Keratinocyte (primary cell): Measurements from ENCODE around the gene SHISA4. TPM values are rescaled to one million over a fixed set of nuclear protein-coding genes. Genes with fewer than 3 reads are reported as not detected.

Experiments used
- DNase-seq: peaks from one replicate; pipeline ENCODE4 v3.0.0-alpha.2; 2011; ENCODE audit warnings: low read depth, missing footprints, low spot score
- FAIRE-seq: peaks from 2 replicates; lab custom pipeline; 2011; peaks lifted over from hg19 to GRCh38; lab: Jason Lieb, UNC
- H2AFZ ChIP-seq: 2 replicates; pipeline ENCODE4 v1.6.0; 2012; ENCODE audit warnings: low read length, control low read depth, inconsistent platforms; ENCODE audit not compliant: control insufficient read depth
- H3K27ac ChIP-seq: 2 replicates; pipeline ENCODE4 v1.5.1; 2011; ENCODE audit warnings: low read length; ENCODE audit not compliant: control insufficient read depth, insufficient read depth
- H3K27me3 ChIP-seq: 3 replicates; pipeline ENCODE4 v1.6.0; 2011; ENCODE audit warnings: low read length; ENCODE audit not compliant: control insufficient read depth, insufficient read depth; ENCODE audit errors: extremely low read depth
- H3K36me3 ChIP-seq, 2 experiments: 2 replicates in 1 of 2; 3 replicates in 1 of 2; pipeline ENCODE4 v1.5.1; 2011; ENCODE audit warnings: low read length in 2 of 2, mild to moderate bottlenecking in 1 of 2; ENCODE audit not compliant: control insufficient read depth in 2 of 2, insufficient read depth in 2 of 2; ENCODE audit errors: extremely low read depth in 1 of 2
- H3K4me1 ChIP-seq: 3 replicates; pipeline ENCODE4 v1.5.1; 2011; ENCODE audit warnings: low read length; ENCODE audit not compliant: control insufficient read depth, insufficient read depth; ENCODE audit errors: extremely low read depth
- H3K4me2 ChIP-seq: 3 replicates; pipeline ENCODE4 v1.6.0; 2011; ENCODE audit warnings: low read depth, low read length; ENCODE audit not compliant: control insufficient read depth, insufficient read depth; ENCODE audit errors: extremely low read depth
- H3K4me3 ChIP-seq, 3 experiments: fragments of 200-600 bp in 1 of 3; sonication (generic) in 1 of 3; 2 replicates in 2 of 3; 3 replicates in 1 of 3; pipeline ENCODE4 v1.5.1; 2011 to 2016; ENCODE audit warnings: low read length in 3 of 3, mild to moderate bottlenecking in 3 of 3, control low read depth in 2 of 3, inconsistent platforms in 1 of 3, low read depth in 1 of 3, mixed read lengths in 1 of 3, mixed run types in 1 of 3, moderate library complexity in 1 of 3; ENCODE audit not compliant: control insufficient read depth in 2 of 3, insufficient read depth in 2 of 3; ENCODE audit errors: extremely low read depth in 1 of 3
- H3K79me2 ChIP-seq: 2 replicates; pipeline ENCODE4 v1.6.0; 2012; ENCODE audit warnings: low read length; ENCODE audit not compliant: control insufficient read depth, insufficient read depth
- H3K9ac ChIP-seq: 3 replicates; pipeline ENCODE4 v1.6.0; 2011; ENCODE audit warnings: low read length; ENCODE audit not compliant: control insufficient read depth, insufficient read depth; ENCODE audit errors: extremely low read depth
- H3K9me1 ChIP-seq: 3 replicates; pipeline ENCODE4 v1.6.0; 2011; ENCODE audit warnings: low read length; ENCODE audit not compliant: control insufficient read depth, insufficient read depth; ENCODE audit errors: extremely low read depth
- H3K9me3 ChIP-seq: 2 replicates; pipeline ENCODE4 v1.5.1; 2012; ENCODE audit warnings: low read depth, low read length; ENCODE audit not compliant: control insufficient read depth
- H4K20me1 ChIP-seq: 3 replicates; pipeline ENCODE4 v1.6.0; 2011; ENCODE audit warnings: low read length; ENCODE audit not compliant: control insufficient read depth, insufficient read depth; ENCODE audit errors: extremely low read depth
- EZH2 ChIP-seq: IDR thresholded peaks from one replicate; pipeline ENCODE4 v1.6.1; 2012; ENCODE audit warnings: inconsistent platforms, mild to moderate bottlenecking, low read length, moderate library complexity
- dilution Hi-C: fragments of 300-500 bp; cut with MboI; formaldehyde crosslinking; loops from one replicate; pipeline ENCODE4 v1.7.0; 2020; ENCODE audit warnings: low sequenced_read_pairs; ENCODE audit not compliant: extremely low pct_ligation_motif_present
- polyA plus RNA-seq, 5 experiments: library from polyadenylated mRNA; depleted of rRNA in 3 of 5; stranded (reverse) in 3 of 5; stranded (forward) in 1 of 5; unstranded in 1 of 5; fragments of >200 nt; gene quantifications; 1 replicate in 1 of 5; 2 replicates in 3 of 5; 3 replicates in 1 of 5; pipeline versions ENCODE4 v1.2.1 to v1.2.3, GENCODE V29; 2011 to 2012; ENCODE audit warnings: missing spikeins in 2 of 5, low read depth in 1 of 5, low replicate concordance in 1 of 5
- TF ChIP-seq, protein P1 (sequence below), 3 experiments: IDR thresholded peaks in 1 of 3; conservative IDR thresholded peaks in 1 of 3; optimal IDR thresholded peaks in 1 of 3; 2 replicates in 2 of 3; 3 replicates in 1 of 3; pipeline versions ENCODE3 to v1.5.1; 2011; ENCODE audit warnings: low read length in 3 of 3, mild to moderate bottlenecking in 3 of 3, moderate library complexity in 2 of 3, control low read depth in 1 of 3, inconsistent platforms in 1 of 3; ENCODE audit not compliant: insufficient read depth in 2 of 3; ENCODE audit errors: extremely low read depth in 1 of 3

The SHISA4 gene
- polyA plus RNA-seq, 1 donor (not counting 4 experiments of a cell fraction or from before 2014, with no cell fraction given), result 2.2 TPM

DNA sequence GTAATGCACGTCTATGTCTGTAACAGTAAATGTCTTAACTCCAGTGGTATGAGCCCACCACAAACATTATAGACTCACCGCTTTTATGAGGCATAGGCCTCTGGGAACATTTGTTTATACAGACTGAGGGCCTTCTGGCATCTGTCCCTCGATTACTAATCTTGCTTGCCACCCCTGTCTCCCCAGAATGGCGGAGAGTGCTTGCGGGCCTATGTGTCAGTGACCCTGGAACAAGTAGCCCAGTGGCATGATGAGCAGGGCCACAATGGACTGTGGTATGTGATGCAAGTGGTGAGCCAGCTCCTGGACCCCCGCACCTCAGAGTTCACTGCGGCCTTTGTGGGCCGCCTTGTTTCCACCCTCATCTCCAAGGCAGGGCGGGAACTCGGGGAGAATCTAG, 18.3 kb upstream of the SHISA4 start:
- peaks cover 24 to 34% of the 10 kb centered on the region in 2 experiments for H3K36me3 ChIP-seq
- DNase-seq (no peak), FAIRE-seq (no peak)
- H3K4me3 ChIP-seq, result no peak overlapping the region
- H3K4me2 ChIP-seq, result no peak overlapping the region
- dilution Hi-C loops, result no loop called here
- no peak overlapping the region for H3K9ac ChIP-seq
- TF ChIP-seq EZH2, result no peak
- TF ChIP-seq, protein P1, sequence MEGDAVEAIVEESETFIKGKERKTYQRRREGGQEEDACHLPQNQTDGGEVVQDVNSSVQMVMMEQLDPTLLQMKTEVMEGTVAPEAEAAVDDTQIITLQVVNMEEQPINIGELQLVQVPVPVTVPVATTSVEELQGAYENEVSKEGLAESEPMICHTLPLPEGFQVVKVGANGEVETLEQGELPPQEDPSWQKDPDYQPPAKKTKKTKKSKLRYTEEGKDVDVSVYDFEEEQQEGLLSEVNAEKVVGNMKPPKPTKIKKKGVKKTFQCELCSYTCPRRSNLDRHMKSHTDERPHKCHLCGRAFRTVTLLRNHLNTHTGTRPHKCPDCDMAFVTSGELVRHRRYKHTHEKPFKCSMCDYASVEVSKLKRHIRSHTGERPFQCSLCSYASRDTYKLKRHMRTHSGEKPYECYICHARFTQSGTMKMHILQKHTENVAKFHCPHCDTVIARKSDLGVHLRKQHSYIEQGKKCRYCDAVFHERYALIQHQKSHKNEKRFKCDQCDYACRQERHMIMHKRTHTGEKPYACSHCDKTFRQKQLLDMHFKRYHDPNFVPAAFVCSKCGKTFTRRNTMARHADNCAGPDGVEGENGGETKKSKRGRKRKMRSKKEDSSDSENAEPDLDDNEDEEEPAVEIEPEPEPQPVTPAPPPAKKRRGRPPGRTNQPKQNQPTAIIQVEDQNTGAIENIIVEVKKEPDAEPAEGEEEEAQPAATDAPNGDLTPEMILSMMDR (optimal IDR thresholded peaks at IDR 0.05 in 1 of 3, IDR thresholded peaks at IDR 0.05 in 1 of 3, conservative IDR thresholded peaks at IDR 0.05 in 1 of 3; ENCODE audit: extremely low read depth in 1 of 3, insufficient read depth in 2 of 3, low read length in 3 of 3), result no peak
- no peaks in the 10 kb centered on the region for H3K9me3 ChIP-seq
- no peaks in the 10 kb centered on the region for H3K27me3 ChIP-seq
- no peaks in the 10 kb centered on the region for H3K4me1 ChIP-seq
- no peak overlapping the region for H2AFZ ChIP-seq
- no peaks in the 10 kb centered on the region for H3K79me2 ChIP-seq
- H4K20me1 ChIP-seq, result no peaks in the 10 kb centered on the region
- no peaks in the 10 kb centered on the region for H3K9me1 ChIP-seq
- no peak overlapping the region for H3K27ac ChIP-seq

DNA sequence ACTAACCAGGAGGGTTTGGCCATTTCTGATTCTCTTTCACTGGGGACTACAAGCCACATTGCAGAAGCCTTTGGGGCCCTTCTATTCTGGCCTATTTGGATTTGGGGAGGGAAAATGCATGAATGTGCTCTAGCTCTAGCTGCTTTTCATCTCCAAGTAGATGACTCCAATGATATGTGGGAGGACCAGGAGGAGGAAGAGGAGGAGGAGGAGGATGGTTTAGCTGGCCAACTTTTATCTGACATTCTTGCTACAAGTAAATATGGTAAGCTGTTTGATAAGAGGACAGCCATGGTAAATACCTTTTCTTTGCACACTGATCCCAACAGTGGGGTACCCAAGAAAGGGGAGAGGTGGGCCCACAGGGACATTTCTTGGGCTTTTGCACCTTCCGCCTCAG, 14.0 kb upstream of the SHISA4 start:
- H3K4me1 ChIP-seq, result peaks cover 4% of the 10 kb centered on the region
- H3K9me3 ChIP-seq, result no peaks in the 10 kb centered on the region
- no peaks in the 10 kb centered on the region for H4K20me1 ChIP-seq
- no peaks in the 10 kb centered on the region for H3K27me3 ChIP-seq
- H3K27ac ChIP-seq, result no peak overlapping the region
- H3K9ac ChIP-seq, result no peak overlapping the region
- no peaks in the 10 kb centered on the region for H3K79me2 ChIP-seq
- TF ChIP-seq EZH2, result no peak
- TF ChIP-seq, protein P1 (optimal IDR thresholded peaks at IDR 0.05 in 1 of 3, IDR thresholded peaks at IDR 0.05 in 1 of 3, conservative IDR thresholded peaks at IDR 0.05 in 1 of 3; ENCODE audit: extremely low read depth in 1 of 3, insufficient read depth in 2 of 3, low read length in 3 of 3), result no peak
- H3K9me1 ChIP-seq, result no peaks in the 10 kb centered on the region
- DNase-seq, result no peak
- H2AFZ ChIP-seq, result no peak overlapping the region
- dilution Hi-C loops, result no loop called here
- peaks cover 27 to 37% of the 10 kb centered on the region in 2 experiments for H3K36me3 ChIP-seq
- H3K4me3 ChIP-seq, result no peak overlapping the region
- no peak overlapping the region for H3K4me2 ChIP-seq
- FAIRE-seq, result no peak
